Omental fat pad (tissue), 4 donors: ENCODE data around the gene ATG13. TPM values are rescaled to one million over a fixed set of nuclear protein-coding genes. Genes with fewer than 3 reads are reported as not detected.
A peak's percentile ranks its signal among the peaks of the same experiment; 100 is the strongest.
"Not testable (repeated sequence)": the region's sequence is repeated elsewhere in the genome, so short reads cannot be mapped to it uniquely, and the experiment has no call there.

Experiments
- ATAC-seq: fragments of 150-250 bp; one replicate; pipeline ENCODE4 v1.9.1; 2016; ENCODE audit warnings: mild to moderate bottlenecking, moderate library complexity; ENCODE audit not compliant: low FRiP score
- DNase-seq: peaks from one replicate; pipeline ENCODE4 v3.0.0-alpha.2; 2019; ENCODE audit warnings: low spot score
- CTCF ChIP-seq, 3 donors: fragments of 450-650 bp; IDR thresholded peaks; one replicate each; pipeline ENCODE4 v1.5.1; 2016 to 2017; ENCODE audit warnings: antibody characterized with exemption in 3 of 3, mild to moderate bottlenecking in 3 of 3, moderate library complexity in 2 of 3
- total RNA-seq, 4 donors: library from RNA; depleted of rRNA; stranded (reverse); fragments of >200 nt; gene quantifications; one replicate each; pipeline ENCODE4 v1.1.0, GENCODE V29; 2016

ATG13 gene
- total RNA-seq, 4 donors from 2014 or later, result 73.7 to 137 (median 83.3) TPM

DNA sequence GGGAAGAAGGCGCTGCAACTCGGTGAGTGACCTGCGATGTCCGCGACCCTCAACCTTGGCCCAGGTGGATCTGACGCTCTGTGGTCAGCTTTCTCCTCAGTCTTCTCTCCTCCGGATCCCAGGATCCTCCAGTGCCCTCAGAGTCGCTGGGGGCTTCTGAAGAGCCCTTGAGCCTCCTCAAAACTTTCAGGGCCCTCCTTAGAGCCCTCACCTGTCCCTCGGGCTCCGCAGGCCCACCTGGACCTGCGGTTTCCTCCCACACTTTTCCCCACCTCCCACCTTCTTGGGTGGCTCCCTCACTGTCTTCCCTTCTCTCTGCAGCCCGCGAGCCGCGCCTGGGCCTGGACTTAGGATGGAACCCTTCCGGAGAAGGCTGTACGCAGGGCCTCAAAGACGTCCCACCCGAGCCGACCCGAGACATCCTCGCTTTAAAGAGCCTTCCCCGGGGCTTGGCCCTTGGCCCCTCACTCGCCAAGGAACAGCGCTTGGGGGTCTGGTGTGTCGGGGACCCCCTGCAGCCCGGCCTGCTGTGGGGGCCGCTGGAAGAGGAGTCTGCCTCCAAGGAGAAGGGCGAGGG lies 83.8 kb downstream of the ATG13 start:
- ATAC-seq (no peak), DNase-seq (no peak)
- no peak for TF ChIP-seq CTCF (IDR thresholded peaks at IDR 0.05)

DNA sequence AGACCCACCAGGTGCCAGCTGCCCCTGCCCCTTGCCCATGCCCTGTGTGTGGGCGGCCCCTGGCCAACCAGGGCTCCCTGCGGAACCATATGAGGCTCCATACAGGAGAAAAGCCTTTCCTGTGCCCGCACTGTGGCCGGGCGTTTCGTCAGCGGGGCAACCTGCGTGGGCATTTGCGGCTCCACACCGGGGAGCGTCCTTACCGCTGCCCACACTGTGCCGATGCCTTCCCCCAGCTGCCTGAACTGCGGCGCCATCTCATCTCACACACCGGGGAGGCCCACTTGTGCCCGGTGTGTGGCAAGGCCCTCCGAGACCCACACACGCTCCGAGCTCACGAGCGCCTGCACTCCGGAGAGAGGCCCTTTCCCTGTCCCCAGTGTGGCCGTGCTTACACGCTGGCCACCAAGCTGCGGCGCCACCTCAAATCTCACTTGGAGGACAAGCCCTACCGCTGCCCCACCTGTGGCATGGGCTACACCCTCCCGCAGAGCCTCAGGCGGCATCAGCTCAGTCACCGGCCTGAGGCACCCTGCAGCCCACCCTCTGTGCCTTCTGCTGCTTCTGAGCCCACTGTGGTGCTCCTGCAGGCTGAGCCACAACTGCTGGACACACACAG lies 87.8 kb downstream of the ATG13 start:
- no peak for ATAC-seq
- no peak for DNase-seq
- TF ChIP-seq CTCF (IDR thresholded peaks at IDR 0.05), result no peak

- DNase-seq, result no peak
- TF ChIP-seq CTCF (IDR thresholded peaks at IDR 0.05), result no peak
- ATAC-seq, result no peak
Measured at GRCh38 chr11:46706886-46707285, 89.5 kb downstream of the ATG13 start.

GRCh38 chr11:46709351-46709750 lies 92.0 kb downstream of the ATG13 start:
- not testable (repeated sequence) for ATAC-seq, DNase-seq

GRCh38 chr11:46710821-46711269 lies 93.5 kb downstream of the ATG13 start:
- TF ChIP-seq CTCF (IDR thresholded peaks at IDR 0.05), result no peak
- peak; percentile 75 for ATAC-seq
- no peak for DNase-seq

- DNase-seq (no peak), ATAC-seq (peak; percentile 22)
- no peak for TF ChIP-seq CTCF (IDR thresholded peaks at IDR 0.05)
Measured at GRCh38 chr11:46711303-46711702, 94.0 kb downstream of the ATG13 start.

- TF ChIP-seq CTCF (IDR thresholded peaks at IDR 0.05), result no peak
- ATAC-seq (no peak), DNase-seq (no peak)
Measured at GRCh38 chr11:46712874-46713576, 95.7 kb downstream of the ATG13 start.

DNA sequence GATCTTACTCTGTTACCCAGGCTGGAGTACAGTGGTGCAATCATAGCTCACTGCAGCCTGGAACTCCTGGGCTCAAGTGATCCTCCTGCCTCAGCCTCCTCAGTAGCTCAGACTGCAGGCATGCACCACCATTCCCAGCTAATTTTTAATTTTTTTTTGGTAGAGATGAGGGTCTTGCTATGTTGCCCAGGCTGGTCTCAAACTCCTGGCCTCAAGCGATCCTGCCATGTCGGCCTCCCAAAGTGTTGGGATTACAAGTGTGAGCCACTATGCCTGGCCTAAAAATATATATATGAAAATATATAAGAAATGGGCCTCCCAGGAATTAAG lies 100.4 kb downstream of the ATG13 start:
- ATAC-seq, DNase-seq: not testable (repeated sequence)
